KMS-11 (cell line): Measurements from ENCODE around the gene XAGE2.

ENCODE experiments used
- H2AFZ ChIP-seq: fragments of 200-600 bp; sonication (generic); 2 replicates; pipeline ENCODE4 v1.6.1; 2016; ENCODE audit warnings: antibody characterized with exemption, mixed run types, low read depth
- H3K27ac ChIP-seq: fragments of 200-600 bp; sonication (generic); 2 replicates; pipeline ENCODE4 v1.6.1; 2016; ENCODE audit warnings: mild to moderate bottlenecking, mixed run types
- H3K27me3 ChIP-seq: fragments of 200-600 bp; sonication (generic); 2 replicates; pipeline ENCODE4 v1.6.1; 2017; ENCODE audit warnings: mild to moderate bottlenecking, low read depth, mixed run types, moderate library complexity; ENCODE audit not compliant: insufficient read depth
- H3K36me3 ChIP-seq: fragments of 200-600 bp; sonication (generic); 2 replicates; pipeline ENCODE4 v1.6.1; 2017; ENCODE audit warnings: mild to moderate bottlenecking, mixed run types; ENCODE audit not compliant: insufficient read depth
- H3K4me1 ChIP-seq: fragments of 200-600 bp; sonication (generic); 2 replicates; pipeline ENCODE4 v1.6.1; 2016; ENCODE audit warnings: mild to moderate bottlenecking, low read depth, mixed run types; ENCODE audit not compliant: poor library complexity, severe bottlenecking
- H3K4me2 ChIP-seq: fragments of 200-600 bp; sonication (generic); 2 replicates; pipeline ENCODE4 v1.7.0; 2016; ENCODE audit warnings: mild to moderate bottlenecking, mixed run types
- H3K4me3 ChIP-seq: fragments of 200-600 bp; sonication (generic); IDR thresholded peaks from 2 replicates; pipeline ENCODE4 v1.6.1; 2017; ENCODE audit warnings: low read depth, low read length, mixed read lengths; ENCODE audit not compliant: insufficient read depth
- H3K79me2 ChIP-seq: fragments of 200-600 bp; sonication (generic); 2 replicates; pipeline ENCODE4 v1.6.1; 2016; ENCODE audit warnings: low read depth, mixed run types; ENCODE audit not compliant: insufficient read depth
- H3K9ac ChIP-seq: fragments of 200-600 bp; sonication (generic); 2 replicates; pipeline ENCODE4 v1.6.1; 2016; ENCODE audit warnings: mild to moderate bottlenecking, mixed run types
- H4K20me1 ChIP-seq: fragments of 200-600 bp; sonication (generic); 2 replicates; pipeline ENCODE4 v1.6.1; 2016; ENCODE audit warnings: mild to moderate bottlenecking, mixed run types; ENCODE audit not compliant: insufficient read depth
- TF ChIP-seq, protein P1 (sequence below): fragments of 200-600 bp; sonication (generic); conservative IDR thresholded peaks from 2 replicates; pipeline ENCODE4 v1.6.1; 2017; ENCODE audit warnings: low read depth, mild to moderate bottlenecking, antibody characterized with exemption, low read length, moderate library complexity, mixed read lengths

Gene XAGE2

DNA sequence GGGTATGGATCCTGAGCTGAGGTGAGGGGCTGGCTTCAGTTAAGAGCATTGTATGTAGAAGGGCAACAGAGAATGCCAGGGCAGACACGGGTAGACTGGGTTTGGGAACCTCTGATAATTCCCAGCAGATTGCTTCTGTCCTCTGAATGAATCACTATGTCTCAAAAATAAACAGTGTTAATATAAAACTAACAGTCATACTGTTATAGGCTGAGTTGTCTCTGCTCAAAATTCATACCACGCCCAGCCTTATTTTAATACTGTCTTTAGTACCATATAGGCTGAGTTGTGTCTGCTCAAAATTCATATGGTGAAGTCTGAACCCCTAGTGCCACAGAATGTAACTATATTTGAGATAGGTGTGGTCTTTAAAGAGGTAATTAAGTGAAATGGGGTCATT, 10.0 kb downstream of the XAGE2 start:
- Histone ChIP-seq H3K9ac (no peak overlapping the region), H3K36me3 (no peaks in the 10 kb centered on the region), H2AFZ (no peak overlapping the region), H3K27me3 (no peaks in the 10 kb centered on the region), H3K4me3 (no peak overlapping the region), H3K27ac (no peak overlapping the region), H3K79me2 (no peaks in the 10 kb centered on the region), H3K4me2 (no peak overlapping the region), H3K4me1 (no peaks in the 10 kb centered on the region), H4K20me1 (no peaks in the 10 kb centered on the region)
- TF ChIP-seq, protein P1, sequence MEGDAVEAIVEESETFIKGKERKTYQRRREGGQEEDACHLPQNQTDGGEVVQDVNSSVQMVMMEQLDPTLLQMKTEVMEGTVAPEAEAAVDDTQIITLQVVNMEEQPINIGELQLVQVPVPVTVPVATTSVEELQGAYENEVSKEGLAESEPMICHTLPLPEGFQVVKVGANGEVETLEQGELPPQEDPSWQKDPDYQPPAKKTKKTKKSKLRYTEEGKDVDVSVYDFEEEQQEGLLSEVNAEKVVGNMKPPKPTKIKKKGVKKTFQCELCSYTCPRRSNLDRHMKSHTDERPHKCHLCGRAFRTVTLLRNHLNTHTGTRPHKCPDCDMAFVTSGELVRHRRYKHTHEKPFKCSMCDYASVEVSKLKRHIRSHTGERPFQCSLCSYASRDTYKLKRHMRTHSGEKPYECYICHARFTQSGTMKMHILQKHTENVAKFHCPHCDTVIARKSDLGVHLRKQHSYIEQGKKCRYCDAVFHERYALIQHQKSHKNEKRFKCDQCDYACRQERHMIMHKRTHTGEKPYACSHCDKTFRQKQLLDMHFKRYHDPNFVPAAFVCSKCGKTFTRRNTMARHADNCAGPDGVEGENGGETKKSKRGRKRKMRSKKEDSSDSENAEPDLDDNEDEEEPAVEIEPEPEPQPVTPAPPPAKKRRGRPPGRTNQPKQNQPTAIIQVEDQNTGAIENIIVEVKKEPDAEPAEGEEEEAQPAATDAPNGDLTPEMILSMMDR, result no peak

DNA sequence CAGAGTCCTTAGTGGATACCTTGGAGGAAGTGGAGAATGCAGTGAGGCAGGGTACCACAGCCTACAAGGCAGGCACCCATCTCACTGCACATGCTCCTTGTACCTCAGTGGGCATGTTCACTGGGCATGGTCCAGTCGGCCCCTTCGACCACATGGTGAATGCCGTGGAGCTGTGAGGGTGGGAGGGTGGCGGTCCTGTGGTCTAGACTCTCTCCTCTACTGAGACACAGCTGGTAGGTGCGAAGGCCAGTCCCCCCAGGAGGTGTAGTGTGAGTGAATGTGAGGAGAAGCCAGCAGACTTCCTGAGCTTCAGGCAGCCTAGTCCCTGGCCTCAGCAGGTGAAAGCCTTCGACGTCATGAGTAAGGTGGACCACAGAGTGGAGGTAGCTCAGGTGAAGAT, 12.2 kb downstream of the XAGE2 start:
- Histone ChIP-seq H3K27ac (no peak overlapping the region), H3K9ac (no peak overlapping the region), H4K20me1 (no peaks in the 10 kb centered on the region), H3K4me1 (no peaks in the 10 kb centered on the region), H3K27me3 (no peaks in the 10 kb centered on the region), H2AFZ (no peak overlapping the region), H3K4me3 (no peak overlapping the region), H3K79me2 (no peaks in the 10 kb centered on the region), H3K4me2 (no peak overlapping the region), H3K36me3 (no peaks in the 10 kb centered on the region)
- TF ChIP-seq, protein P1, result no peak

DNA sequence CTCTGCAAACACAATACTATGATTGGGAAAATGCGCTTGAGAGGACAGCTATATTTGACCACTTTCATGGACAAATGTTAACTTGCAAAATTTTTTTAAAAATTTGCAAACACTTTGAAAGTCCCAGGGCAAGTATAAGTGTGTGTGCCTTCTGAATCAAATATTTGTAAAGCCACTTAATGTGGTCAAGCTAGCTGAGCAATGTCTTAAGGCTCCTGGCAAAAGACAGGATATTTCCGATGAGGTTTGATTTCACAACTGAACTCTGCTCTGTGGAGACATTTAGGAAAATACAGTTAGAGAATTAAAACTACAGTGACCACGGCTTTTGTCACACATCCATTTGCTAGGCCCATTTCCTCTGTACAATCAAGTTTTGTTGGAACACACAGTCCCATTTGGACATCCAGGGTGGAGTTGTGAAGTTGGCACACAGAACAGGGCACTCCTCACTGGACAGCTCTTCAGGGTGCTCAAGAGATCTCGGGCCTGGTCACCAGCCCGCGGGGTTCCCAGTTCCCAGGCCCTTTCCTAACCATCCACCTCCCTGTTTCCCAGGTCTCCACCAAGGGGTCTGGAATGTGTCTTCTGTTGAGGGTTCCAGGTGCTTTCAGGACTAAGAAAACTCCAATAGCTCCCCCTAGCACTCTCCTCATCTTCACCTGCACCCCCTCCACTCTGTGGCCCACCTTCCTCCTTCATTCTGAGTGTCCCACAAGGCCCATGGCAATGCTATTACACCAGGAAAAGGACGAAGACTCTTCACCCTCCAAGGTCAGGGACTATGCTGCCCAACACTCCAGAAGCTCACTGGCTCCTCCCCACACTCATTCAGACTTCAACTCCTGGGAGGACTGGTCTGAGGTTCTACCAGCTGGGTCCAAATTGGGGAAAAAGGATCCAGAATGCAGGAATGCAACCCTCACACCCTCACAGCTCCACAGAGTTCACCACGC, 41.9 kb downstream of the XAGE2 start:
- no peak overlapping the region for H3K27ac ChIP-seq
- H3K4me1 ChIP-seq, result no peaks in the 10 kb centered on the region
- no peaks in the 10 kb centered on the region for H3K27me3 ChIP-seq
- H3K79me2 ChIP-seq, result no peaks in the 10 kb centered on the region
- H2AFZ ChIP-seq, result no peak overlapping the region
- H3K9ac ChIP-seq, result no peak overlapping the region
- no peak overlapping the region for H3K4me3 ChIP-seq
- TF ChIP-seq, protein P1, result no peak
- no peaks in the 10 kb centered on the region for H3K36me3 ChIP-seq
- no peaks in the 10 kb centered on the region for H4K20me1 ChIP-seq
- no peak overlapping the region for H3K4me2 ChIP-seq

DNA sequence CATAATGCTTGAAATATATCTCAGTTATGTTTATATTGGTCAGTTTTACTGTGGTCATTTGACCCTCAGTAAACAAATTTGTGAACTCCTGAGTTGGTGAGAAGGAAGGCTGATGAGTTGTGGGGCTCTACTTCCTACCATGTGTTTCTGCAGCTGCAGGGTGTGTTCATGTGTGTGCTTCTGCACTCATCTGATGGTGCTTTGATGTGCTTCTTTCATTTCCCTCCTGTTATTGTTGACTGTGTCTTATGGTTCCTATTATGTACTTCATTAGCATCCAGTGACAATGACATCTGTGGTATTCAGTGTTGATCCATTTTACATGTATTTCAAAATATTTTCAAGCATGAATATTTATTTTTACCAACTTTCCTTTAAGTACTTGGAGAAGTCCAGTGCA, 46.5 kb downstream of the XAGE2 start:
- TF ChIP-seq, protein P1, result no peak
- no peaks in the 10 kb centered on the region for H3K27me3 ChIP-seq

More for the DNA sequence above, 46.5 kb downstream of the XAGE2 start:
- Histone ChIP-seq H3K4me1 (no peaks in the 10 kb centered on the region), H4K20me1 (no peaks in the 10 kb centered on the region), H3K9ac (no peak overlapping the region), H3K4me3 (no peak overlapping the region), H3K4me2 (no peak overlapping the region), H3K79me2 (no peaks in the 10 kb centered on the region), H2AFZ (no peak overlapping the region), H3K36me3 (no peaks in the 10 kb centered on the region), H3K27ac (no peak overlapping the region)
